Loucy (cell line): ENCODE measurements around the gene GTPBP8.

ENCODE experiments used
- H2AFZ ChIP-seq: fragments of 200-600 bp; sonication (generic); 2 replicates; pipeline ENCODE4 v1.6.0; 2016; ENCODE audit warnings: antibody characterized with exemption, mild to moderate bottlenecking, low read length, moderate library complexity
- H3F3A ChIP-seq: fragments of 200-600 bp; 2 replicates; pipeline ENCODE4 v1.6.0; 2016; ENCODE audit warnings: antibody characterized with exemption, low read depth, mild to moderate bottlenecking
- H3K27me3 ChIP-seq: fragments of 200-600 bp; sonication (generic); 2 replicates; pipeline ENCODE4 v1.6.1; 2014; ENCODE audit warnings: low read length, mild to moderate bottlenecking; ENCODE audit not compliant: insufficient read depth, poor library complexity, severe bottlenecking
- H3K36me3 ChIP-seq: fragments of 200-600 bp; sonication (generic); 2 replicates; pipeline ENCODE4 v1.6.1; 2016; ENCODE audit warnings: low read length; ENCODE audit not compliant: insufficient read depth
- H3K4me1 ChIP-seq: fragments of 200-600 bp; sonication (generic); 2 replicates; pipeline ENCODE4 v1.5.1; 2014; ENCODE audit warnings: low read length, mild to moderate bottlenecking; ENCODE audit not compliant: insufficient read depth, poor library complexity, severe bottlenecking
- H3K4me2 ChIP-seq: fragments of 200-600 bp; sonication (generic); 2 replicates; pipeline ENCODE4 v1.6.0; 2014; ENCODE audit warnings: antibody characterized with exemption, low read length, low read depth, mild to moderate bottlenecking; ENCODE audit not compliant: poor library complexity, severe bottlenecking
- H3K4me3 ChIP-seq: fragments of 200-600 bp; sonication (generic); 2 replicates; pipeline ENCODE4 v1.5.1; 2014; ENCODE audit warnings: low read length, mild to moderate bottlenecking, mixed read lengths; ENCODE audit not compliant: poor library complexity, severe bottlenecking
- H3K79me2 ChIP-seq: fragments of 200-600 bp; sonication (generic); 2 replicates; pipeline ENCODE4 v1.6.1; 2014; ENCODE audit warnings: low read length; ENCODE audit not compliant: insufficient read depth
- H3K9ac ChIP-seq: fragments of 200-600 bp; sonication (generic); 2 replicates; pipeline ENCODE4 v1.6.0; 2014; ENCODE audit warnings: mild to moderate bottlenecking, low read depth, low read length, moderate library complexity; ENCODE audit not compliant: poor library complexity, severe bottlenecking
- H3K9me2 ChIP-seq: fragments of 200-600 bp; sonication (generic); replicated peaks from 2 replicates; pipeline ENCODE4 v1.6.1; 2016; ENCODE audit warnings: low read depth, low read length, mixed read lengths
- H3K9me3 ChIP-seq: fragments of 200-600 bp; sonication (generic); 2 replicates; pipeline ENCODE4 v1.6.1; 2014; ENCODE audit warnings: mild to moderate bottlenecking, antibody characterized with exemption, low read length, low read depth; ENCODE audit not compliant: insufficient read depth
- H4K20me1 ChIP-seq: fragments of 200-600 bp; sonication (generic); 2 replicates; pipeline ENCODE4 v1.6.0; 2014; ENCODE audit warnings: antibody characterized with exemption, low read length, mild to moderate bottlenecking; ENCODE audit not compliant: insufficient read depth, poor library complexity, severe bottlenecking
- CTCF ChIP-seq: fragments of 200-600 bp; sonication (generic); conservative IDR thresholded peaks from 2 replicates; pipeline ENCODE4 v1.5.1; 2014; ENCODE audit warnings: mild to moderate bottlenecking, antibody characterized with exemption, low read length
- EZH2phosphoT487 ChIP-seq: fragments of 200-600 bp; IDR thresholded peaks from 2 replicates; pipeline ENCODE4 v1.6.1; 2018; ENCODE audit warnings: antibody characterized with exemption, mild to moderate bottlenecking, moderate library complexity, borderline replicate concordance

The GTPBP8 gene

GRCh38 chr3:113038328-113038727, 47.5 kb downstream of the GTPBP8 start:
- H3F3A ChIP-seq: no peaks in the 10 kb centered on the region
- no peaks in the 10 kb centered on the region for H3K9me3 ChIP-seq
- no peak overlapping the region for H3K4me3 ChIP-seq
- H3K9ac ChIP-seq: no peak overlapping the region
- H3K9me2 ChIP-seq: no peaks in the 10 kb centered on the region
- no peaks in the 10 kb centered on the region for H3K36me3 ChIP-seq
- H3K4me1 ChIP-seq: no peaks in the 10 kb centered on the region
- TF ChIP-seq CTCF (no peak), EZH2phosphoT487 (no peak)
- H4K20me1 ChIP-seq: no peaks in the 10 kb centered on the region
- H2AFZ ChIP-seq: no peak overlapping the region
- no peaks in the 10 kb centered on the region for H3K79me2 ChIP-seq
- no peak overlapping the region for H3K4me2 ChIP-seq
- H3K27me3 ChIP-seq: no peaks in the 10 kb centered on the region

- Histone ChIP-seq H3K4me2 (no peak overlapping the region), H2AFZ (no peak overlapping the region), H3K9me2 (no peaks in the 10 kb centered on the region), H3K27me3 (no peaks in the 10 kb centered on the region), H3K9me3 (no peaks in the 10 kb centered on the region), H3K36me3 (no peaks in the 10 kb centered on the region), H4K20me1 (no peaks in the 10 kb centered on the region), H3K79me2 (no peaks in the 10 kb centered on the region), H3F3A (no peaks in the 10 kb centered on the region), H3K4me1 (no peaks in the 10 kb centered on the region), H3K4me3 (no peak overlapping the region), H3K9ac (no peak overlapping the region)
- no peak for TF ChIP-seq CTCF
- TF ChIP-seq EZH2phosphoT487: no peak
Measured at GRCh38 chr3:113039546-113039945, 48.8 kb downstream of the GTPBP8 start.

- no peaks in the 10 kb centered on the region for H3K79me2 ChIP-seq
- no peaks in the 10 kb centered on the region for H3K36me3 ChIP-seq
- TF ChIP-seq CTCF: no peak
- TF ChIP-seq EZH2phosphoT487: no peak
- no peaks in the 10 kb centered on the region for H3K27me3 ChIP-seq
- no peak overlapping the region for H3K9ac ChIP-seq
- no peaks in the 10 kb centered on the region; the same call in 1 of the 2 replicates for H3K9me3 ChIP-seq
- no peak overlapping the region for H3K4me3 ChIP-seq
- H3K4me2 ChIP-seq: no peak overlapping the region
- no peaks in the 10 kb centered on the region for H3K9me2 ChIP-seq
- H4K20me1 ChIP-seq: no peaks in the 10 kb centered on the region
- no peaks in the 10 kb centered on the region for H3K4me1 ChIP-seq
- no peaks in the 10 kb centered on the region for H3F3A ChIP-seq
- H2AFZ ChIP-seq: no peak overlapping the region
Measured at GRCh38 chr3:113040231-113040630, 49.4 kb downstream of the GTPBP8 start.
